Activated naive CD4-positive, alpha-beta T cell treated with Interleukin-2 at 50 U/mL for 16 hours (primary cell): ENCODE data around the gene CORT.
A peak's percentile ranks its signal among the peaks of the same experiment; 100 is the strongest.
"Not testable (repeated sequence)": the region's sequence is repeated elsewhere in the genome, so short reads cannot be mapped to it uniquely, and the experiment has no call there.

Experiments used
- DNase-seq: peaks from one replicate; pipeline ENCODE4 v3.0.0-alpha.2; 2020

CORT gene

GRCh38 chr1:10440305-10440704 is 9.5 kb upstream of the CORT start:
- no peak for DNase-seq

GRCh38 chr1:10440794-10441193 is 9.0 kb upstream of the CORT start:
- no peak for DNase-seq

- no peak for DNase-seq
Observed at GRCh38 chr1:10444248-10444647, 5.6 kb upstream of the CORT start.

DNA sequence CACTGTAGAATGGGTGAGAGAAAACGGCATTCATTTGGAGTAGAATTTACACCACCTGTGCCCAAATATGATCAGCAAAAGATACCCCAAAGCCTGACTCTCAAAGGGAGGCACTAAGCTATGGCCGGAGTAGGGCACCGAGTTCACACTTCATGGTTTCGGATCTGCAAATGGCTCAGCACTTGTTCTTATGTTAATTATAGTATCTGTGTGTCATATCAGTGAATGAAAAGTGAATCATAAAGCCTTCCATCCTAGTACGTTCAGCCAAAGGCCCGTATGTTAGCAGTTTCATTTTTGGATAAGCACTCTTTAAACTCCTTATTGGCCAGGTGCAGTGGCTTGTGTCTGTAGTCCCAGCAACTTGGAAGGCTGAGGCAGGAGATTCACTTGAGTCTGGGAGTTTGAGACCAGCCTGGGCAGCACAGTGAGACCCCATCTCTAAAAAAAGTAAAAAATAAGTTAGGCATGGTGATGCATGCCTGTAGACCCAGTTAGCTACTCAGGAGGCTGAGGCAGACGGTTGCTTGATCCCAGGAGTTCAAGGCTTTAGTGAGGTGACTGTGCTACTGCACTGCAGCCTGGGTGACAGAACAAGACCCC is 4.9 kb upstream of the CORT start:
- DNase-seq: no peak

- DNase-seq: no peak
Observed at GRCh38 chr1:10446790-10447422, 2.9 kb upstream of the CORT start.

GRCh38 chr1:10450156-10450814 is 454 bp downstream of the CORT start:
- no peak for DNase-seq

- no peak for DNase-seq
Observed at GRCh38 chr1:10450836-10451235, 1.0 kb downstream of the CORT start.

DNA sequence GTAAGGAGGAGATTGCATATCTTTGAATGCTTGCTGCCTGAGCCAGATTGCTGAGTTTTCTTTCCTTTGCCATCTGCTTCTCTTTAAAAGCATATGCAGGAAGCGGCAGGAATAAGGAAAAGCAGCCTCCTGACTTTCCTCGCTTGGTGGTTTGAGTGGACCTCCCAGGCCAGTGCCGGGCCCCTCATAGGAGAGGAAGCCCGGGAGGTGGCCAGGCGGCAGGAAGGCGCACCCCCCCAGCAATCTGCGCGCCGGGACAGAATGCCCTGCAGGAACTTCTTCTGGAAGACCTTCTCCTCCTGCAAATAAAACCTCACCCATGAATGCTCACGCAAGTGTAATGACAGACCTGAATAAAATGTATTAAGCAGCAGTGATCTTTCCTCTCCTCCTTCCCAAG is 1.5 kb downstream of the CORT start:
- DNase-seq: no peak

DNA sequence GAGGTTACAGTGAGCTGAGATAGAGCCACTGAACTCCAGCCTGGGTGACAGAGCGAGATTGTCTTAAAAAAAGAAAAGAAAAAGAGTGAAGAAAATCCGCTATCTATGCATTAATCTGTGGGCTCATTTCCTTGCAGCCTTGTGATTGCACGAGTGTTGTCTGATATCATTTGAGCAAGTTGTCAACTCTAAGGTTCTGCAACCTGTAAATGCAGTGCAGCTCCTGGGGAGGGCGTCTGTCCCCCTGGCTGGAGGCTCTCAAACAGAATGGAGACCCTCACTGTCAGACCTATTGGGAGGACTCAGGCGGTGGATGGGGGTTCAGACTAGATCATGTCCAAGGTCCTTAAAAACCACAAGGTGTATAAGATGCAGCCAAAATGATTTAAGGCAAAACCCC is 6.2 kb downstream of the CORT start:
- no peak for DNase-seq

GRCh38 chr1:10456661-10457060 is 6.8 kb downstream of the CORT start:
- no peak for DNase-seq

GRCh38 chr1:10457462-10457861 is 7.6 kb downstream of the CORT start:
- not testable (repeated sequence) for DNase-seq

DNA sequence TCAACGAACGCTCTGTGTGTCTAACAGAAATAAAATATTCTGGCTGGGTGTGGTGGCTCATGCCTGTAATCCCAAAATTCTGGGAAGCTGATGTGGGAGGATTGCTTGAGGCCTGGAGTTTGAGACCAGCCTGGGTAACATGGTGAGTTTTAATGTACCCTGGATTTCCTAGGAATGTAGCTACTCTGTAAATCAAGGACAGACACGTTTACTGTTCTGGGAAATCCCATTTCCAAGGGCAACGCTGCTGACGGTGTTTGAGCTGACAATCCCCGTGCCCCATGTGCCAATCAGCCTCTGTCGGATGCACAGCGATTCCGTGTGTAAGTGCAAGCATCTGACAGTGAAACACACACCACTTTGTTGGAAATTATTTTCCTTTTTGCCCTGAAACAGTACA is 8.0 kb downstream of the CORT start:
- no peak for DNase-seq

DNA sequence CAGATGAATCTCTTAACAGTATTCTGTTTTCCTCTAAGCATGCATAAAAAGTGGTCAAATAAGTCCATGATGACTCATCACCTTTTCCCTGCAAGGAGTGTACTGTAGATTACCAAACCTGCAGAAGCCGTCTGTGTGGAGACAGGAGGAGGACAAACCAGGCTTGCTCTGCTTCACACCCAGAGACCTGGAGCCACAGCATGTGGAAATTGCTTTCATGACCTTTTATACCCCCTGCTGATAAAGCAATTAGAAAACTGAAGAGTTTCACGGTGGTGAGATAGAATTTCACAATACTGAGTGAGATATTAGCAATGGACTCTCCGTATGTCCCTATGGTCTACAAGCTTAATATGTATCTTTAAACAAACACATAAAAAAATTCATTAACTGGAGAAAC is 9.4 kb downstream of the CORT start:
- DNase-seq: no peak

GRCh38 chr1:10467078-10467477 is 17.2 kb downstream of the CORT start:
- DNase-seq: no peak

GRCh38 chr1:10470043-10470442 is 20.2 kb downstream of the CORT start:
- DNase-seq: no peak

DNA sequence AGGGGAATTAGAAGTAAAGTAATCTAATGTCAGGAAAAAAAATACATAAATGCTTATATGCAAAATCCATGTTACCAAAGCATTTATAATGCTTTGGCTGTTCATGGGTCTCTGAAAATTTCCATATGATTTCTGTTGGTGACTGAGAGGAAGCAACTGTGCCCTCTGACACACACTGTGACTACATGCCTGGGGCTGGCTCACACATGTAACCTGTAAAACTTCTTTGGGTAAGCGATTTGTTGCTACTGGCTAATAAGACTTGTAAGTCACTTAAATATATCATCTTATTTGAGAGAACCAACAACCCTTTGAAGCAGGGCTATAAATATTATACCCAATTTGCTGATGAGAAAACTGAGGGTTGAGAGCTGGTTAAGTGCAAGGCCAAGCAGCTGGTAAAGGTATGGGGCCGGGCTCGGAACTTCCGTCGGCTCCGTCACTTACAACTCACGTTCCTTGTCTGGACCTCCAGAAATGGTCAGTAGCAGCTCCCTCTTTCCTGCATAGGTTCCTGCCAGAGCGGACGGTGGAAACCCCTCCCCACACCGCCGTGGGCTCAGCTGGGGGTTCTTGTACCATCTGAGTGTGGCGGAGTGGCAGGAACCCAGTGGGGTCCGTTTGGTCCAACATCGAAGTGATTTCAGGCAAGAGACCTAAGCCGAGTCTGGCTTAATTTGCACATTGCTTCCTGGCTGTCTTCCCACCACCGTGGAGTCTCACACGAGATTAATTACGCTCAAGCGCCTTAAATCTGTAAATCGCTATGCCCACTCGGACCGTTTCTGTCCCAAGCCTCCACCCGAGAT is 21.8 kb downstream of the CORT start:
- DNase-seq: peak; percentile 5

- peak; percentile 92 for DNase-seq
Observed at GRCh38 chr1:10472220-10473144, 22.7 kb downstream of the CORT start, which contains the start of gene DFFA. TSS of gene DFFA (minus strand) at chr1:10472529. CDS start at chr1:10472458, 71 bp downstream.

GRCh38 chr1:10473145-10473765 is 23.4 kb downstream of the CORT start:
- no peak for DNase-seq

- DNase-seq: not testable (repeated sequence)
Observed at GRCh38 chr1:10474309-10474612, 24.4 kb downstream of the CORT start.

- peak; percentile 89 for DNase-seq
Observed at GRCh38 chr1:10474613-10475507, 25.0 kb downstream of the CORT start, which contains the start of gene PEX14. TSS of gene PEX14 (plus strand) at chr1:10474950. CDS start at chr1:10474967, 17 bp downstream.

- DNase-seq: no peak
Observed at GRCh38 chr1:10475510-10475909, 25.7 kb downstream of the CORT start.
